ENCODE results near the gene TNFAIP8L1.

The TNFAIP8L1 gene

GRCh38 chr19:4692251-4693077 is 53.1 kb downstream of the TNFAIP8L1 start:
- Mint-ChIP-seq H3K27me3 (no peaks in the 10 kb centered on the region), H3K4me3 (no peak overlapping the region), H3K27ac (no peak overlapping the region), H3K9me3 (no peaks in the 10 kb centered on the region), H3K4me1 (ENCODE audit: low read depth) (peaks cover 2% of the 10 kb centered on the region), H3K36me3 (ENCODE audit: low read depth) (peaks cover 29% of the 10 kb centered on the region)

GRCh38 chr19:4693078-4693350 is 53.7 kb downstream of the TNFAIP8L1 start:
- no peaks in the 10 kb centered on the region for H3K27me3 Mint-ChIP-seq
- H3K9me3 Mint-ChIP-seq = no peaks in the 10 kb centered on the region
- H3K27ac Mint-ChIP-seq = no peak overlapping the region
- H3K4me3 Mint-ChIP-seq = no peak overlapping the region
- peaks cover 29% of the 10 kb centered on the region for H3K36me3 Mint-ChIP-seq (ENCODE audit: low read depth)
- H3K4me1 Mint-ChIP-seq (ENCODE audit: low read depth) = peaks cover 2% of the 10 kb centered on the region

GRCh38 chr19:4693471-4694121 is 54.3 kb downstream of the TNFAIP8L1 start:
- H3K36me3 Mint-ChIP-seq (ENCODE audit: low read depth) = peaks cover 29% of the 10 kb centered on the region
- no peak overlapping the region for H3K27ac Mint-ChIP-seq
- no peak overlapping the region for H3K4me3 Mint-ChIP-seq
- peaks cover 2% of the 10 kb centered on the region for H3K4me1 Mint-ChIP-seq (ENCODE audit: low read depth)
- no peaks in the 10 kb centered on the region for H3K9me3 Mint-ChIP-seq
- H3K27me3 Mint-ChIP-seq = no peaks in the 10 kb centered on the region

- Mint-ChIP-seq H3K36me3 (ENCODE audit: low read depth) (peaks cover 29% of the 10 kb centered on the region), H3K9me3 (no peaks in the 10 kb centered on the region), H3K4me3 (no peak overlapping the region), H3K27ac (no peak overlapping the region), H3K4me1 (ENCODE audit: low read depth) (peaks cover 2% of the 10 kb centered on the region), H3K27me3 (no peaks in the 10 kb centered on the region)
These were observed 55.1 kb downstream of the TNFAIP8L1 start for GRCh38 chr19:4694211-4694987.

- Mint-ChIP-seq H3K4me1 (ENCODE audit: low read depth) (peaks cover 2% of the 10 kb centered on the region), H3K36me3 (ENCODE audit: low read depth) (peaks cover 32% of the 10 kb centered on the region), H3K4me3 (no peak overlapping the region), H3K27ac (no peak overlapping the region), H3K27me3 (no peaks in the 10 kb centered on the region), H3K9me3 (no peaks in the 10 kb centered on the region)
These were observed 56.0 kb downstream of the TNFAIP8L1 start for GRCh38 chr19:4695224-4695731.

GRCh38 chr19:4697304-4697703 is 58.0 kb downstream of the TNFAIP8L1 start:
- no peaks in the 10 kb centered on the region for H3K9me3 Mint-ChIP-seq
- H3K27me3 Mint-ChIP-seq = no peaks in the 10 kb centered on the region
- H3K27ac Mint-ChIP-seq = no peak overlapping the region
- no peak overlapping the region for H3K4me3 Mint-ChIP-seq
- H3K4me1 Mint-ChIP-seq (ENCODE audit: low read depth) = peaks cover 2% of the 10 kb centered on the region
- H3K36me3 Mint-ChIP-seq (ENCODE audit: low read depth) = peaks cover 35% of the 10 kb centered on the region

- no peaks in the 10 kb centered on the region for H3K9me3 Mint-ChIP-seq
These were observed 60.7 kb downstream of the TNFAIP8L1 start for GRCh38 chr19:4699826-4700692.

GRCh38 chr19:4700693-4700970 is 61.3 kb downstream of the TNFAIP8L1 start:
- no peaks in the 10 kb centered on the region for H3K9me3 Mint-ChIP-seq
- no peak overlapping the region for H3K27ac Mint-ChIP-seq
- H3K4me3 Mint-ChIP-seq = no peak overlapping the region
- no peaks in the 10 kb centered on the region for H3K27me3 Mint-ChIP-seq
- H3K4me1 Mint-ChIP-seq (ENCODE audit: low read depth) = peaks cover 2% of the 10 kb centered on the region
- peaks cover 36% of the 10 kb centered on the region for H3K36me3 Mint-ChIP-seq (ENCODE audit: low read depth)

More at GRCh38 chr19:4699826-4700692, 60.7 kb downstream of the TNFAIP8L1 start:
- Mint-ChIP-seq H3K36me3 (ENCODE audit: low read depth) (peaks cover 32% of the 10 kb centered on the region), H3K27me3 (no peaks in the 10 kb centered on the region), H3K27ac (no peak overlapping the region), H3K4me3 (no peak overlapping the region), H3K4me1 (ENCODE audit: low read depth) (peaks cover 2% of the 10 kb centered on the region)

GRCh38 chr19:4701557-4701956 is 62.2 kb downstream of the TNFAIP8L1 start:
- Mint-ChIP-seq H3K27me3 (no peaks in the 10 kb centered on the region), H3K9me3 (no peaks in the 10 kb centered on the region), H3K36me3 (ENCODE audit: low read depth) (peaks cover 32% of the 10 kb centered on the region), H3K4me3 (no peak overlapping the region), H3K4me1 (ENCODE audit: low read depth) (peaks cover 2% of the 10 kb centered on the region), H3K27ac (no peak overlapping the region)

GRCh38 chr19:4702764-4703163 is 63.4 kb downstream of the TNFAIP8L1 start:
- Mint-ChIP-seq H3K4me1 (ENCODE audit: low read depth) (no peaks in the 10 kb centered on the region), H3K27me3 (no peaks in the 10 kb centered on the region), H3K36me3 (ENCODE audit: low read depth) (peaks cover 32% of the 10 kb centered on the region), H3K9me3 (no peaks in the 10 kb centered on the region), H3K4me3 (no peak overlapping the region), H3K27ac (no peak overlapping the region)

- no peaks in the 10 kb centered on the region for H3K4me1 Mint-ChIP-seq (ENCODE audit: low read depth)
- no peak overlapping the region for H3K27ac Mint-ChIP-seq
- no peaks in the 10 kb centered on the region for H3K9me3 Mint-ChIP-seq
- no peaks in the 10 kb centered on the region for H3K27me3 Mint-ChIP-seq
- H3K4me3 Mint-ChIP-seq = no peak overlapping the region
- peaks cover 32% of the 10 kb centered on the region for H3K36me3 Mint-ChIP-seq (ENCODE audit: low read depth)
These were observed 64.5 kb downstream of the TNFAIP8L1 start for GRCh38 chr19:4703671-4704316.

GRCh38 chr19:4704317-4704673 is 65.0 kb downstream of the TNFAIP8L1 start:
- no peak overlapping the region for H3K4me3 Mint-ChIP-seq
- no peaks in the 10 kb centered on the region for H3K9me3 Mint-ChIP-seq
- no peak overlapping the region for H3K27ac Mint-ChIP-seq
- peaks cover 3% of the 10 kb centered on the region for H3K4me1 Mint-ChIP-seq (ENCODE audit: low read depth)
- peaks cover 36% of the 10 kb centered on the region for H3K36me3 Mint-ChIP-seq (ENCODE audit: low read depth)
- no peaks in the 10 kb centered on the region for H3K27me3 Mint-ChIP-seq
